HG03521 (cell line): ENCODE results near the gene ZNF839.
"Not testable (repeated sequence)": the region's sequence is repeated elsewhere in the genome, so short reads cannot be mapped to it uniquely, and the experiment has no call there.

Experiments
- ATAC-seq: cut with Tn5 transposase; IDR thresholded peaks from one replicate; pipeline ENCODE4 v1.9.1; 2021; ENCODE audit warnings: mild to moderate bottlenecking, moderate library complexity; ENCODE audit not compliant: unreplicated experiment

Gene ZNF839

GRCh38 chr14:102304611-102305506, 14.7 kb upstream of the ZNF839 start, which contains the start of gene MOK:
MOK (minus strand) TSS chr14:102305164; CDS start chr14:102304968, 196 bp downstream.
- peak; percentile 95 for ATAC-seq

- ATAC-seq, result peak; percentile 33
These were observed 5.1 kb upstream of the ZNF839 start for GRCh38 chr14:102314242-102315011.

DNA sequence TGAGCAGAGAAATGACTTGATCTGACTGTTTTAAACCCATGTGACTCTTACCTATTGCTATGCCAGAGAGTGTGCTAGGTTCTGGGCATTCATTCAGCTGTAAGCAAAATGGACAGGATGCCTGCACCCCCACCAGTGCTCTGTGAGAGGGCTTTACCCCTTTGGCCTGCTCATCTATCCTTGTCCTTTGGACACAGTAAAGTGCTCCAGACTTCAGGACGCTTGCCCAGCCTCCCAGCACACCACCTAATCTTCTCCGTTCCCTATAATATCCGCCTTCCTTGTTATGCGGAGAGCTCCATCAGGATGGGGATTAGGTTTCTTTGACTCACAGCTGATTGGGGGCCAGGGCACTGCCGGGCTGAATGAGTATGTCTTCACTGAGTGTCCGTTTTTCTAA, 4.4 kb upstream of the ZNF839 start:
- no peak for ATAC-seq

GRCh38 chr14:102316338-102316742, 3.2 kb upstream of the ZNF839 start:
- ATAC-seq, result no peak

DNA sequence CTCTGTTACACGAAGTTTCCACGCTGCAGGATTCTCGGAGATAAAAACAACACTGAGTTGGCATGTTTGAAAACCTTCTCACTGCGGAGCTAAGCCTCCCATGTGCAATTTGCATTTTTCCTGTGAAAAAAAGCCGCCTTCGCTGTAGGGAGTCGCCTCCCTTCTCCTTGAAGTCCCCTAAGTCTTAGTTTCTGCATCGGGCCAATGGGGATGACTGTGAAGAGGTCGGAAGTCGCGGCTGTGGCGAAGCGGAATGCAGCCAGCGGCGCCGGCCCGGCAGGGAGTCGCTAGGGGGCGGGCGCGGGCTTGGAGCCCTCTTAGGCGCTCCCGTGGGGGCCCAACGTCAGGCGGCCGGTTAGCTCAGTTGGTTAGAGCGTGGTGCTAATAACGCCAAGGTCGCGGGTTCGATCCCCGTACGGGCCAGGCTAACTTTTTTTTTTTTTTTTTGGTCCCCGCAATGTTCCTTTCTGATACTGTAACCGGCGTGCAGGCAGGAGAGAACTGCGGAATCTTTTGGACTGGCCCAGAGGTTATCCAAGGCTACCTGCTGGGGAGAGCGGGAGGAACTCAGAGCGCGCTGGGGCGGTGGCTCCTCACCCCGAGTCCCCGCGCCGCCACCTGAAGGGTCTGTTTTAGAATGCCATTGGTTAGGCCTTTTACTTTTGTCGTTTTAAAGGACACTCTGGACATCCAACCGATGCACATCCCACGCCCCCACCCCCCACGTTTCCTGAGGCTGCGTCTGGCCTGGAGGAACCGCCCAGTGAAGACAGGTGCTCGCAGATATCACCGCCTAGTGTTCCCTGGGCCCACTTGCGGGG, 2.6 kb upstream of the ZNF839 start:
- peak; percentile 69 for ATAC-seq

- ATAC-seq, result no peak
These were observed 1.8 kb upstream of the ZNF839 start for GRCh38 chr14:102317564-102318248.

GRCh38 chr14:102318781-102319276, 717 bp upstream of the ZNF839 start:
- ATAC-seq, result no peak

DNA sequence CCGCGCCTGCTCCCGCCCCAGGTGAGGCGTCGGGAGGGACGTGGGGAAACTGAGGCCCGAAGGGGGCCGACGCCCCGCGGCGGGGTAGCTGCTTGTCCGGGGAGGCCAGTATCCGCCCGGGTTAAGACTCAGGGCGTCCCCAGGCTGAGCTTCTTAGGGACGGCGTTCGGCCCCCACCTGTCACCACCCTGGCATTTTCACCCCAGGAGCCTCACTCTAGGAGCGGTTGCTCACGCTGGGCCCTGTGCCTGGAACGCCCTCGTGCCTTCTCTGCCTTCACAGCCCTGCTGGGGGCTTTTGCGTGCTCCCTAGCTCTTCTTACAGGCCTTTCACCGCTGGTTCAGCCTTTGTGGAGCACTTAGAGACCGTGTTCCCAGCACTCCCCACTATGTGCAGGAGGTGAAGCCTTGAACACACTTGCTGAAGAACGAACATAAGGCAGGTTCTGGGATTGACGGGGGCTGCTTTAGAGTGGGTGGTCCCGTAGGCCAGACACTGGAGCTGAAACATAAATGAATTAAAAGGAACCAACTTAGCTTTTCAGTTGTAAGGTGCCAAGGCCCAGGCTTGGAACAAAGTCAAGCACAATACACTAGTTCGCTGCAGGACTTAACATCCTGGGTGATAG, 601 bp downstream of the ZNF839 start:
- ATAC-seq, result peak; percentile 21

DNA sequence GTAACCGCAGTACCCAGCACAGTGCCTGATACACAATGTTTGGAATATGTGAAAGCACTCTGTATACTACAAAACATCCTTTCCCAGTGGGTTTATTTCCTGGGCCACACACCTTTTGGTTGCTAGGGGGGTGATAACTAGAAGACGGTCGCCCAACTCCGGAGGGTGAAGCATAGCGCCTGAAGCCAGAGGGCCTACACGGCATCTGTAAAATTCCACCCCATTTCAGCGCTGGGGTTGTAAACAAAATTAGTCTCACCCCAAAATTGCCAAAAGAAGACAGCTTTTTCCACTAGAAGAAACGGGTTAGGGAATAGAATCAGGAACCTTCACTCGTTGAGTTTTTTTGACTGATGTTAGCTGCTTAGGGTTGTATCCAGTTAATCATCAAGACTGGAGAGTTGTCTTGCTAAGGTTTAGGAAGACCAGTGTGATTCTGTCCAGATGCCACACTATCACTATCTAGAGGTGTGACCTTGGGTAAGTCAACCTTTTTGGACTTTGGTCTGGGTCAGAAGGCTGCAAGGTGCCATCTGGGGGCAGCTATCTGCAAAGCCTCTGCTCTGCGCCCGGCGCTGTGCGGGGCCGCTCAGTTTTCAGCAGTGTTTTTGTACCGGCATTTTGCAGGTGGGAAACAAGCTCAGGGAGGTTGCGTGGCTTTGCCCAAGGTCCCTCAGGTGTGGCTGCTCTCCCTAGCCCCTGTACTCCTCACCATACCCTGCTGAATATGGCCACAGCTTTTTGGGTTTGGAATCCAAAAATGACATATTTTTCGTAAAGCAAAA, 1.3 kb downstream of the ZNF839 start:
- ATAC-seq, result no peak

GRCh38 chr14:102321456-102322422, 2.2 kb downstream of the ZNF839 start:
- ATAC-seq, result no peak

GRCh38 chr14:102323102-102323501, 3.6 kb downstream of the ZNF839 start:
- ATAC-seq, result no peak

GRCh38 chr14:102325791-102326345, 6.3 kb downstream of the ZNF839 start:
- no peak for ATAC-seq

DNA sequence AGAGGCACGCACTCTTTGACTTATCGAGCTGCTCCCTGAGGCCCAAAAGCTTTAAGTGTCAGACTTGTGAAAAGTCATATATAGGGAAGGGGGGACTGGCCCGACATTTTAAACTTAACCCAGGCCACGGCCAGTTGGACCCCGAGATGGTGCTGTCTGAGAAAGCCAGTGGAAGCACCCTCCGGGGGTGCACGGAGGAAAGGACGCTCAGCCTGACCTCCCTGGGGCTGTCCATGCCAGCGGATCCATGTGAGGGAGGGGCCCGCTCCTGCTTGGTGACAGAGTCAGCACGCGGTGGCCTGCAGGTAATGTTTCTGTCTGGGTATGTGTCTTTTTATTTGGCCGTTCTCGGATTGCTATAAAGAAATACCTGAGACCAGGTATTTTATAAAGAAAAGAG, 7.0 kb downstream of the ZNF839 start:
- no peak for ATAC-seq

DNA sequence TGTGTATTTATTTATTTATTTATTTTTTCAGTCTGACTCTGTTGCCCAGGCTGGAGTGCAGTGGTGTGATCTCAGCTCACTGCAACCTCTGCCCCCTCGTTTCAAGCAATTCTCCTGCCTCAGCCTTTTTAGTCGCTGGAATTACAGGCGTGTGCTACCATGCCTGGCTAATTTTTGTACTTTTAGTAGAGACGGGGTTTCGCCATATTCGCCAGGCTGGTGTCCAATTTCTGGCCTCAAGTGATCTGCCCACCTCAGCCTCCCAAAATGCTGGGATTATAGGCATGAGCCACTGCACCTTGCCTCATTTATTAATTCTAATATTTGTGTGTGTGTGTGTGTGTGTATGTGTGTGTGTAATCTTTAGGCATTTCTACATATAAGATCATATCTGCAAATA, 9.8 kb downstream of the ZNF839 start:
- ATAC-seq, result not testable (repeated sequence)

GRCh38 chr14:102330806-102331205, 11.3 kb downstream of the ZNF839 start:
- ATAC-seq, result no peak

- ATAC-seq, result no peak
These were observed 13.8 kb downstream of the ZNF839 start for GRCh38 chr14:102333390-102333789.
